Right renal cortex interstitium (tissue), 3 donors: ENCODE results near the gene IRF8. TPM values are rescaled to one million over a fixed set of nuclear protein-coding genes. Genes with fewer than 3 reads are reported as not detected.
"Not testable (repeated sequence)": the region's sequence is repeated elsewhere in the genome, so short reads cannot be mapped to it uniquely, and the experiment has no call there.

Source experiments
- DNase-seq, 3 donors: peaks; one replicate each; pipeline ENCODE4 v3.0.0-alpha.2; 2013; ENCODE audit warnings: low read depth in 3 of 3, low spot score in 2 of 3
- polyA plus RNA-seq, 3 donors: library from polyadenylated mRNA; unstranded; fragments of 120-200 nt; gene quantifications; one replicate each; pipeline ENCODE4 v1.2.1, GENCODE V29; 2013; ENCODE audit not compliant: insufficient read length in 3 of 3

Gene IRF8
- polyA plus RNA-seq, 3 donors, result 4.5 to 7.2 (median 5.7) TPM

- no peak for DNase-seq
Observed at GRCh38 chr16:85929259-85929721, 30.3 kb downstream of the IRF8 start.

GRCh38 chr16:85930301-85930700 is 31.3 kb downstream of the IRF8 start:
- DNase-seq, result no peak

- DNase-seq, result no peak
Observed at GRCh38 chr16:85931596-85932402, 32.8 kb downstream of the IRF8 start.

- no peak for DNase-seq
Observed at GRCh38 chr16:85934210-85934609, 35.2 kb downstream of the IRF8 start.

GRCh38 chr16:85935391-85935973 is 36.5 kb downstream of the IRF8 start:
- DNase-seq, result no peak

- no peak for DNase-seq
Observed at GRCh38 chr16:85935974-85936760, 37.2 kb downstream of the IRF8 start.

- DNase-seq, result no peak
Observed at GRCh38 chr16:85936816-85937215, 37.9 kb downstream of the IRF8 start.

GRCh38 chr16:85940214-85940613 is 41.3 kb downstream of the IRF8 start:
- DNase-seq, result no peak

- no peak for DNase-seq
Observed at GRCh38 chr16:85941863-85942644, 43.1 kb downstream of the IRF8 start.

- not testable (repeated sequence) for DNase-seq
Observed at GRCh38 chr16:85942659-85943058, 43.7 kb downstream of the IRF8 start.

GRCh38 chr16:85943711-85944110 is 44.7 kb downstream of the IRF8 start:
- DNase-seq, result no peak

- DNase-seq, result no peak
Observed at GRCh38 chr16:85944572-85945423, 45.8 kb downstream of the IRF8 start.

- no peak for DNase-seq
Observed at GRCh38 chr16:85945424-85945751, 46.4 kb downstream of the IRF8 start.

- no peak for DNase-seq
Observed at GRCh38 chr16:85946541-85947124, 47.7 kb downstream of the IRF8 start.

- no peak for DNase-seq
Observed at GRCh38 chr16:85947230-85948137, 48.5 kb downstream of the IRF8 start.

GRCh38 chr16:85948138-85948509 is 49.2 kb downstream of the IRF8 start:
- DNase-seq, result no peak

GRCh38 chr16:85948616-85949265 is 49.8 kb downstream of the IRF8 start:
- DNase-seq, result no peak
